ENCODE measurements around the gene CLIP4.
"Not testable (repeated sequence)": the region's sequence is repeated elsewhere in the genome, so short reads cannot be mapped to it uniquely, and the experiment has no call there.

Gene CLIP4

GRCh38 chr2:29075894-29076705 lies 39.1 kb upstream of the CLIP4 start:
- TF ChIP-seq, protein P1, sequence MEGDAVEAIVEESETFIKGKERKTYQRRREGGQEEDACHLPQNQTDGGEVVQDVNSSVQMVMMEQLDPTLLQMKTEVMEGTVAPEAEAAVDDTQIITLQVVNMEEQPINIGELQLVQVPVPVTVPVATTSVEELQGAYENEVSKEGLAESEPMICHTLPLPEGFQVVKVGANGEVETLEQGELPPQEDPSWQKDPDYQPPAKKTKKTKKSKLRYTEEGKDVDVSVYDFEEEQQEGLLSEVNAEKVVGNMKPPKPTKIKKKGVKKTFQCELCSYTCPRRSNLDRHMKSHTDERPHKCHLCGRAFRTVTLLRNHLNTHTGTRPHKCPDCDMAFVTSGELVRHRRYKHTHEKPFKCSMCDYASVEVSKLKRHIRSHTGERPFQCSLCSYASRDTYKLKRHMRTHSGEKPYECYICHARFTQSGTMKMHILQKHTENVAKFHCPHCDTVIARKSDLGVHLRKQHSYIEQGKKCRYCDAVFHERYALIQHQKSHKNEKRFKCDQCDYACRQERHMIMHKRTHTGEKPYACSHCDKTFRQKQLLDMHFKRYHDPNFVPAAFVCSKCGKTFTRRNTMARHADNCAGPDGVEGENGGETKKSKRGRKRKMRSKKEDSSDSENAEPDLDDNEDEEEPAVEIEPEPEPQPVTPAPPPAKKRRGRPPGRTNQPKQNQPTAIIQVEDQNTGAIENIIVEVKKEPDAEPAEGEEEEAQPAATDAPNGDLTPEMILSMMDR (IDR thresholded peaks at IDR 0.05; ENCODE audit: low read depth, low read length), result no peak
- no peak overlapping the region for H3K4me3 ChIP-seq (ENCODE audit: low read depth, low read length)
- H3K27me3 ChIP-seq (ENCODE audit: insufficient read depth, low read depth, severe bottlenecking), result no peaks in the 10 kb centered on the region
- DNase-seq, result no peak
- H3K36me3 ChIP-seq, result no peaks in the 10 kb centered on the region
- no peak overlapping the region for H3K27ac ChIP-seq
- peaks cover 67% of the 10 kb centered on the region for H3K9me3 ChIP-seq (ENCODE audit: severe bottlenecking)

DNA sequence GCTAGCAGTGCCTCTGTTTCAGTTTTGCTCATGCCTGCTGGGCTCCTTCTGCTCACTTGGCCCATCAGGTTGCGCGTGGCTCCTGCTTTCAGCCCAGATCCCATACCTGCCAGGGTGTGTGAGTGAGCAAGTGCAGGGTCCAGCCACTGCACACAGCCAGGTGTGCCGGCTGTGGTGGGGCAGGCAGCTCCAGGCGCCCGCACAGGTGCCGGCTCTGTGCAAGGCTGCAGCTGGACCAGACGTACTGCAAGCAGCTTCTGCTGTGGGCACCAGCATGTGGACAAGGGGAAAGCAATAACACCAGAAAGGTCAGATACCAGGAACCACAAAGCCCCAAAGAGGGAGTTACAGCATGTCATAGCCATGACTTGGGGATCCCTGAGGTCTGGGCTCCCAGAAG lies 35.3 kb upstream of the CLIP4 start:
- TF ChIP-seq, protein P1 (IDR thresholded peaks at IDR 0.05; ENCODE audit: low read depth, low read length), result no peak
- DNase-seq, result no peak
- no peak overlapping the region for H3K4me3 ChIP-seq (ENCODE audit: low read depth, low read length)
- H3K27ac ChIP-seq, result no peak overlapping the region
- no peaks in the 10 kb centered on the region for H3K36me3 ChIP-seq
- no peaks in the 10 kb centered on the region for H3K27me3 ChIP-seq (ENCODE audit: insufficient read depth, low read depth, severe bottlenecking)
- H3K9me3 ChIP-seq (ENCODE audit: severe bottlenecking), result peaks cover 37% of the 10 kb centered on the region

GRCh38 chr2:29080886-29081743 lies 34.1 kb upstream of the CLIP4 start:
- Histone ChIP-seq H3K9me3 (ENCODE audit: severe bottlenecking) (peaks cover 37% of the 10 kb centered on the region), H3K36me3 (no peaks in the 10 kb centered on the region), H3K27me3 (ENCODE audit: insufficient read depth, low read depth, severe bottlenecking) (no peaks in the 10 kb centered on the region), H3K27ac (no peak overlapping the region), H3K4me3 (ENCODE audit: low read depth, low read length) (no peak overlapping the region)
- DNase-seq, result no peak
- TF ChIP-seq, protein P1 (IDR thresholded peaks at IDR 0.05; ENCODE audit: low read depth, low read length), result no peak

DNA sequence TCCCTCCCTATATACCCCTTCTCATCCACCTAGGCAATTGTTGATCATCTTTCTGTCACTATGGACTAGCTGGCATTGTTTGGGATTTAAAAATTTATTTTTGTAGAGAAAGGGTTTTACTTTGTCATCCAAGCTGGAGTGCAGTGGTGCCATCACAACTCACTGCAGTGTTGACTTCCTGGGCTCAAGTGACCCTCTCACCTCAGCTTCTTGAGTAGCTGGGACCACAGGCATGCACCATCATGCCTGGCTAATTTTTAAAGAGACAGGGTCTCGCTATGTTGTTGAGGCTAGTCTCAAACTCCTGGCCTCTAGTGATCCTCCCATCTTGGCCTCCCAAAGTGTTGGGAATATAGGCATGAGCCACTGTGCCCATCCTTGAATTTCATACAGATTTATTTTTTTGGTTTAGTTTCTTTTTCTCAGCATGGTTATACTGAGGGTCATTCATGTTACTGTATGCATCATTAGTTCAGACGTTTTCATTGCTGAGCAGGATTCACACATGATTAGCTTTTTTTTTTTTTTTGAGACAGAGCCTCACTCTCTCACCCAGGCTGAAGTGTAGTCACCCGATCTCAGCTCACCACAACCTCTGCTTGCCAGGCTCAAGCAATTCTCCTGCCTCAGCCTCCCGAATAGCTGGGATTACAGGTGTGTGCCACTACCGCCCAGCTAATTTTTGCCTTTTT lies 32.3 kb upstream of the CLIP4 start:
- peaks cover 31% of the 10 kb centered on the region for H3K9me3 ChIP-seq (ENCODE audit: severe bottlenecking)
- H3K27me3 ChIP-seq (ENCODE audit: insufficient read depth, low read depth, severe bottlenecking), result no peaks in the 10 kb centered on the region
- TF ChIP-seq, protein P1 (IDR thresholded peaks at IDR 0.05; ENCODE audit: low read depth, low read length), result no peak
- H3K4me3 ChIP-seq (ENCODE audit: low read depth, low read length), result no peak overlapping the region
- H3K27ac ChIP-seq, result no peak overlapping the region
- no peaks in the 10 kb centered on the region for H3K36me3 ChIP-seq
- no peak for DNase-seq

- TF ChIP-seq, protein P1 (IDR thresholded peaks at IDR 0.05; ENCODE audit: low read depth, low read length), result no peak
- Histone ChIP-seq H3K36me3 (no peaks in the 10 kb centered on the region), H3K27ac (no peak overlapping the region), H3K4me3 (ENCODE audit: low read depth, low read length) (no peak overlapping the region), H3K9me3 (ENCODE audit: severe bottlenecking) (peaks cover 15% of the 10 kb centered on the region), H3K27me3 (ENCODE audit: insufficient read depth, low read depth, severe bottlenecking) (no peaks in the 10 kb centered on the region)
- no peak for DNase-seq
Observed at GRCh38 chr2:29084554-29084953, 30.7 kb upstream of the CLIP4 start.

- not testable (repeated sequence) for H3K4me3 ChIP-seq (ENCODE audit: low read depth, low read length); H3K27ac ChIP-seq; H3K36me3 ChIP-seq; H3K27me3 ChIP-seq (ENCODE audit: insufficient read depth, low read depth, severe bottlenecking); H3K9me3 ChIP-seq (ENCODE audit: severe bottlenecking); DNase-seq
Observed at GRCh38 chr2:29090311-29090710, 24.9 kb upstream of the CLIP4 start.
